Measurements from ENCODE around the gene TBCEL.
A peak's percentile ranks its signal among the peaks of the same experiment; 100 is the strongest.

Gene TBCEL

GRCh38 chr11:121081321-121081720, 57.4 kb downstream of the TBCEL start:
- Histone ChIP-seq H3K27ac (replicated peaks) (no peak overlapping the region), H3K4me3 (replicated peaks; ENCODE audit: insufficient read depth, low read length) (no peak overlapping the region), H3K27me3 (ENCODE audit: insufficient read depth, poor library complexity, severe bottlenecking) (no peaks in the 10 kb centered on the region)
- TF ChIP-seq GABPA (IDR thresholded peaks at IDR 0.05; ENCODE audit: low read depth) (no peak), SPI1 (IDR thresholded peaks at IDR 0.05; ENCODE audit: borderline replicate concordance, low read depth) (no peak), POLR2AphosphoS5 (IDR thresholded peaks at IDR 0.05; ENCODE audit: low read depth) (no peak)
- TF ChIP-seq, protein P1, sequence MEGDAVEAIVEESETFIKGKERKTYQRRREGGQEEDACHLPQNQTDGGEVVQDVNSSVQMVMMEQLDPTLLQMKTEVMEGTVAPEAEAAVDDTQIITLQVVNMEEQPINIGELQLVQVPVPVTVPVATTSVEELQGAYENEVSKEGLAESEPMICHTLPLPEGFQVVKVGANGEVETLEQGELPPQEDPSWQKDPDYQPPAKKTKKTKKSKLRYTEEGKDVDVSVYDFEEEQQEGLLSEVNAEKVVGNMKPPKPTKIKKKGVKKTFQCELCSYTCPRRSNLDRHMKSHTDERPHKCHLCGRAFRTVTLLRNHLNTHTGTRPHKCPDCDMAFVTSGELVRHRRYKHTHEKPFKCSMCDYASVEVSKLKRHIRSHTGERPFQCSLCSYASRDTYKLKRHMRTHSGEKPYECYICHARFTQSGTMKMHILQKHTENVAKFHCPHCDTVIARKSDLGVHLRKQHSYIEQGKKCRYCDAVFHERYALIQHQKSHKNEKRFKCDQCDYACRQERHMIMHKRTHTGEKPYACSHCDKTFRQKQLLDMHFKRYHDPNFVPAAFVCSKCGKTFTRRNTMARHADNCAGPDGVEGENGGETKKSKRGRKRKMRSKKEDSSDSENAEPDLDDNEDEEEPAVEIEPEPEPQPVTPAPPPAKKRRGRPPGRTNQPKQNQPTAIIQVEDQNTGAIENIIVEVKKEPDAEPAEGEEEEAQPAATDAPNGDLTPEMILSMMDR (IDR thresholded peaks at IDR 0.05; ENCODE audit: insufficient read depth, low read length): no peak
- TF ChIP-seq, protein P2, sequence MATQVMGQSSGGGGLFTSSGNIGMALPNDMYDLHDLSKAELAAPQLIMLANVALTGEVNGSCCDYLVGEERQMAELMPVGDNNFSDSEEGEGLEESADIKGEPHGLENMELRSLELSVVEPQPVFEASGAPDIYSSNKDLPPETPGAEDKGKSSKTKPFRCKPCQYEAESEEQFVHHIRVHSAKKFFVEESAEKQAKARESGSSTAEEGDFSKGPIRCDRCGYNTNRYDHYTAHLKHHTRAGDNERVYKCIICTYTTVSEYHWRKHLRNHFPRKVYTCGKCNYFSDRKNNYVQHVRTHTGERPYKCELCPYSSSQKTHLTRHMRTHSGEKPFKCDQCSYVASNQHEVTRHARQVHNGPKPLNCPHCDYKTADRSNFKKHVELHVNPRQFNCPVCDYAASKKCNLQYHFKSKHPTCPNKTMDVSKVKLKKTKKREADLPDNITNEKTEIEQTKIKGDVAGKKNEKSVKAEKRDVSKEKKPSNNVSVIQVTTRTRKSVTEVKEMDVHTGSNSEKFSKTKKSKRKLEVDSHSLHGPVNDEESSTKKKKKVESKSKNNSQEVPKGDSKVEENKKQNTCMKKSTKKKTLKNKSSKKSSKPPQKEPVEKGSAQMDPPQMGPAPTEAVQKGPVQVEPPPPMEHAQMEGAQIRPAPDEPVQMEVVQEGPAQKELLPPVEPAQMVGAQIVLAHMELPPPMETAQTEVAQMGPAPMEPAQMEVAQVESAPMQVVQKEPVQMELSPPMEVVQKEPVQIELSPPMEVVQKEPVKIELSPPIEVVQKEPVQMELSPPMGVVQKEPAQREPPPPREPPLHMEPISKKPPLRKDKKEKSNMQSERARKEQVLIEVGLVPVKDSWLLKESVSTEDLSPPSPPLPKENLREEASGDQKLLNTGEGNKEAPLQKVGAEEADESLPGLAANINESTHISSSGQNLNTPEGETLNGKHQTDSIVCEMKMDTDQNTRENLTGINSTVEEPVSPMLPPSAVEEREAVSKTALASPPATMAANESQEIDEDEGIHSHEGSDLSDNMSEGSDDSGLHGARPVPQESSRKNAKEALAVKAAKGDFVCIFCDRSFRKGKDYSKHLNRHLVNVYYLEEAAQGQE (IDR thresholded peaks at IDR 0.05; ENCODE audit: insufficient replicate concordance, low read depth): no peak
- DNase-seq (ENCODE audit: low read depth in 1 of 2, low spot score in 1 of 2): no peak

DNA sequence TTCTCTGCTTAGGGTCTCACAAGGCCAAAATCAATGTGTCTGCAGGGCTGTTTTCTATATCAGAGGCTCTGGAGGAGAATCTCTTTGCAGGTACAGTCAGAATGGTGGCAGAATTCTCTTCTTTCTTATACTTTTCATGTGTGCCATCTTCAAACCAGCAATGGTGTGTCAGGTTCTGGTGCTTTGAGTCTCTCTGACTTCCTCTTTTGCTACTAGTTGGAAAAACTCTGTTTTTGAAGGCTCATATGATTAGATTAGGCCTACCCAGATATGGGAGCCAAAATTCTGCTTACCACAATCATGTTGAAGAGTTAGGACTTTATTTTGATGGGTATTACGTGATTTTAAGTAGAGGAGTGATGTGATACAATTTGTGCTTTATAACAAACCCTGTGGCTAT, 58.3 kb downstream of the TBCEL start:
- no peak for DNase-seq (ENCODE audit: low read depth in 1 of 2, low spot score in 1 of 2)
- TF ChIP-seq, protein P1 (IDR thresholded peaks at IDR 0.05; ENCODE audit: insufficient read depth, low read length): no peak
- TF ChIP-seq SPI1 (IDR thresholded peaks at IDR 0.05; ENCODE audit: borderline replicate concordance, low read depth): peak; percentile 76
- TF ChIP-seq, protein P2 (IDR thresholded peaks at IDR 0.05; ENCODE audit: insufficient replicate concordance, low read depth): no peak
- H3K27me3 ChIP-seq (ENCODE audit: insufficient read depth, poor library complexity, severe bottlenecking): no peaks in the 10 kb centered on the region
- H3K27ac ChIP-seq (replicated peaks): no peak overlapping the region
- H3K4me3 ChIP-seq (replicated peaks; ENCODE audit: insufficient read depth, low read length): no peak overlapping the region

DNA sequence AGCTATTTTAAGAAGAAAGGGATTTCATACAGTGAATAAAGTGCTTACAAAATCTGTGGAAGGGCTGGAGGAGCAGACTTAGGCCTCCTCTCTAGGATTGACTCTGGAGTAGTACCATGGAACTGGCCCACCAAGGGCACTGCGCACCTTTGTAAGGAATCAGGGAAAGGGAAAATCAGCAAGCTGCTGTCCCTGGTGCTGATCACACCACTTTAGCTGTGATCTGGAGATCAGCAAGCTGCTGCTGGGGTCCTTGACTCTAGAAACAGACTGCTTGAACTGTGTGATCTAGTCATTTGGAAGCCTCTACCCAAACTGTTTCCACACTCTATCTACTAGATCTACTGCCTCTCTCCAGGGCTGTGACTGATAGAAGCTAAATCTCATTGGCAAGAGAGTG, 58.8 kb downstream of the TBCEL start:
- DNase-seq (ENCODE audit: low read depth in 1 of 2, low spot score in 1 of 2): no peak
- Histone ChIP-seq H3K27me3 (ENCODE audit: insufficient read depth, poor library complexity, severe bottlenecking) (no peaks in the 10 kb centered on the region), H3K4me3 (replicated peaks; ENCODE audit: insufficient read depth, low read length) (no peak overlapping the region), H3K27ac (replicated peaks) (no peak overlapping the region)
- TF ChIP-seq, protein P2 (IDR thresholded peaks at IDR 0.05; ENCODE audit: insufficient replicate concordance, low read depth): peak; percentile 97
- TF ChIP-seq POLR2AphosphoS5 (IDR thresholded peaks at IDR 0.05; ENCODE audit: low read depth): no peak
- TF ChIP-seq SPI1 (IDR thresholded peaks at IDR 0.05; ENCODE audit: borderline replicate concordance, low read depth): no peak
- TF ChIP-seq, protein P1 (IDR thresholded peaks at IDR 0.05; ENCODE audit: insufficient read depth, low read length): no peak
